WERI-Rb-1 (cell line): ENCODE measurements around the gene ABCD1.
"Not testable (repeated sequence)": the region's sequence is repeated elsewhere in the genome, so short reads cannot be mapped to it uniquely, and the experiment has no call there.

Experiments used
- DNase-seq: peaks from one replicate; pipeline ENCODE4 v3.0.0-alpha.2; 2020
- H3K27ac ChIP-seq: fragments of 250-450 bp; sonication (Bioruptor Pico); 2 replicates; pipeline ENCODE4 v1.5.1; 2020; ENCODE audit warnings: mild to moderate bottlenecking, moderate library complexity
- H3K27me3 ChIP-seq: fragments of 250-450 bp; sonication (Bioruptor Pico); 2 replicates; pipeline ENCODE4 v1.5.1; 2021; ENCODE audit warnings: mild to moderate bottlenecking, low read depth, moderate library complexity; ENCODE audit not compliant: insufficient read depth, severe bottlenecking
- H3K36me3 ChIP-seq: fragments of 250-450 bp; sonication (Bioruptor Pico); 2 replicates; pipeline ENCODE4 v1.5.1; 2020; ENCODE audit warnings: mild to moderate bottlenecking, moderate library complexity
- H3K4me3 ChIP-seq: 2 replicates; pipeline ENCODE4 v1.5.1; 2011; ENCODE audit warnings: low read depth, mild to moderate bottlenecking, control low read depth, low read length
- H3K9me3 ChIP-seq: fragments of 250-450 bp; sonication (Bioruptor Pico); 2 replicates; pipeline ENCODE4 v1.5.1; 2021; ENCODE audit warnings: mild to moderate bottlenecking, moderate library complexity; ENCODE audit not compliant: severe bottlenecking
- CTCF ChIP-seq: IDR thresholded peaks from 2 replicates; pipeline ENCODE4 v1.5.1; 2011; ENCODE audit warnings: low read depth, mild to moderate bottlenecking, control low read depth, inconsistent platforms, low read length

ABCD1 gene

DNA sequence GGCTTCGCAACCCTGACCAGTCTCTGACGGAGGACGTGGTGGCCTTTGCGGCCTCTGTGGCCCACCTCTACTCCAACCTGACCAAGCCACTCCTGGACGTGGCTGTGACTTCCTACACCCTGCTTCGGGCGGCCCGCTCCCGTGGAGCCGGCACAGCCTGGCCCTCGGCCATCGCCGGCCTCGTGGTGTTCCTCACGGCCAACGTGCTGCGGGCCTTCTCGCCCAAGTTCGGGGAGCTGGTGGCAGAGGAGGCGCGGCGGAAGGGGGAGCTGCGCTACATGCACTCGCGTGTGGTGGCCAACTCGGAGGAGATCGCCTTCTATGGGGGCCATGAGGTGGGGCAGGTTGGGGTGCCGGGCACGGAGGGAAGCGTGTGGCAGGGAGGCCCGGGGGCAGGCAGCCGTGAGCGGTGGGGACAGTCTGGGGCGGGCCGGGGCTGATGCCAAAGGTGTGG is 1.2 kb downstream of the ABCD1 start:
- H3K27me3 ChIP-seq: peaks cover 10% of the 10 kb centered on the region
- peak overlapping the region; percentile 89 for H3K27ac ChIP-seq
- H3K36me3 ChIP-seq: peaks cover 31% of the 10 kb centered on the region
- TF ChIP-seq CTCF: no peak
- no peak overlapping the region for H3K4me3 ChIP-seq
- no peaks in the 10 kb centered on the region for H3K9me3 ChIP-seq
- no peak for DNase-seq

DNA sequence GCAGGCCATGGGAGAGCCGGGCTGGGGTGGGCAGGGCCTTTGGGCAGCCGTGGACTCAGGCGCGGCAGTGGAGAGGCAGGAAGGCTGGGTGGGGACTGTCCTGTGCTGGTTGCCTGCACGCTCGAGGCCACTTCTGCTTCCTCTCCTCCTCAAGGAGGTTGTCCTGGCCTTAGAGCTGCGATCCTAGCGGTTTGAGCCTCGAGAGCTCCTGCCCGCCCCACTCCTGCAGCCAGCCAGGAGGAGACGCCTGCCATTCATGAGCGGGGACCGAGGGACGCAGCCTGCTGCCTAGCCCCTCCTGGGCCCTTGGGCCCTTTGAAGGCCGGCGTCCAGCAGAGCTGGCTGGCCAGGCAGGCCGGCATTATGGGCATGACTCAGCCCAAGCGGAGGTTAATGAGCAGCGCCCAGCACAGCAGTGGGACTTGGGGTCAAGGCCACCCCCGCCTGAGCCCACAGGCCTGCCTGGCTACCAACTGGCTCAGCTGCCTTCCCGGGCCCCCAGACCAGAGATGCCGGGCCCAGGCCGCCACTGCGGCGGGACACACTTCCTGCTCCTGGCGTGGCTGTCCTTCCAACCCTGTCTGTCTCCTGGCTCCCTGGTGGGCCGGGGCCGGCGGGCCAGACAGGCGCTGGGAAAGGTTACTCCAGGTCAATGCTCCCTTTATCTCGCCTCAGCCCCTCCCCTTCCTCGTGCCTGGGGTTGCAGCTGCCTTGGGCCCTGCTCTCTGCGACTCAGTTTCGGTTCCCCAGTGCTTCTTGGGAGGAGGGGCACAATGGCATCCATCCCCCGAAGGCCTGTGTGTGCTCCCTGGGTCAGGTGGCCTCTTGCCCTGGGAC is 1.8 kb downstream of the ABCD1 start:
- H3K27me3 ChIP-seq: peaks cover 10% of the 10 kb centered on the region
- no peak for TF ChIP-seq CTCF
- peak overlapping the region; percentile 89 for H3K27ac ChIP-seq
- peak overlapping the region; percentile 29 for H3K4me3 ChIP-seq
- H3K36me3 ChIP-seq: peaks cover 29% of the 10 kb centered on the region
- peak; percentile 90 for DNase-seq
- no peaks in the 10 kb centered on the region for H3K9me3 ChIP-seq

DNA sequence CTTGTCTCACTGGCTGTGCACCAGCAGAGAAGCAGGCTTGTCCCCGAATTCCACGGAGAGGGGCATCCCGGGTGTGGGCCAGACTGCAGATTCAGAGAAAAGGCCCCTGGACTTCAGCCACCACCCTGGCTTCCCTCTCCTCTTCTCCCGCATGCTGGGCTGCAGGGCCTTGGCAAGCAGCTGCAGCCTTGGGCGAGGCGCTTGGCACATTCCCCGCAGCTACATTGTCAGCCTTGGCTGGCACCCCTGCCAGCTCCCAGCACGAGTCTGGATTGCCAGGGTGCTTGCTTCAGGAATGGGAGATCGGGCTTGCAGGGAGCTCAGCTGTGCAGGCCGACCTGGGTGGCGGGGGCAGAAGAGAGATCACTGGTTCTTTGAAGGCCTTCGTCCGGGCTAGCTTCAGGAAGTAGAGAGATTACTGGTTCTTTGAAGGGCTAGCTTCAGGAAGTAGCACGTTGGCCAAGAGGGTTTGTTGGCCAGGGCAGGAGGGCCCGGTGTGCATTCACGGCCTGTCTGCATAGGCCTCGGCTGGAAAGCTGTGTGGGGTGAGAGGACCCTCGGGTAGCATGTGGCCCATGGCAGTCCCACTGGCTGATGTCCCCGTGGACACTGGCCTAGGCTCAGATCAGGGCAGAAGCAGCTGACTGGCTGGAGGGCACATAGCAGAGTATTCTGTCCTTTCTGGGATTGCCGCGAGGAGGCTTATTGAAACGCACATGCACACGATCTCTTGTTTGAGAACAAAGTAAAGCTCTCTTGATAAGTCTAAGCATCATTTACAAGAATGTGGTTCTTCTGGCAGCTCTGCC is 2.7 kb downstream of the ABCD1 start:
- Histone ChIP-seq H3K36me3 (peaks cover 29% of the 10 kb centered on the region), H3K4me3 (peak overlapping the region; percentile 29), H3K9me3 (no peaks in the 10 kb centered on the region), H3K27ac (peak overlapping the region; percentile 89), H3K27me3 (peaks cover 10% of the 10 kb centered on the region)
- TF ChIP-seq CTCF: no peak
- no peak for DNase-seq

- Histone ChIP-seq H3K9me3 (no peaks in the 10 kb centered on the region), H3K27me3 (peaks cover 10% of the 10 kb centered on the region), H3K4me3 (no peak overlapping the region), H3K36me3 (peaks cover 22% of the 10 kb centered on the region), H3K27ac (no peak overlapping the region; the same call in 1 of the 2 replicates)
- peak; percentile 49 for TF ChIP-seq CTCF
- no peak for DNase-seq
Measured at GRCh38 chrX:153728095-153728494, 3.4 kb downstream of the ABCD1 start.

DNA sequence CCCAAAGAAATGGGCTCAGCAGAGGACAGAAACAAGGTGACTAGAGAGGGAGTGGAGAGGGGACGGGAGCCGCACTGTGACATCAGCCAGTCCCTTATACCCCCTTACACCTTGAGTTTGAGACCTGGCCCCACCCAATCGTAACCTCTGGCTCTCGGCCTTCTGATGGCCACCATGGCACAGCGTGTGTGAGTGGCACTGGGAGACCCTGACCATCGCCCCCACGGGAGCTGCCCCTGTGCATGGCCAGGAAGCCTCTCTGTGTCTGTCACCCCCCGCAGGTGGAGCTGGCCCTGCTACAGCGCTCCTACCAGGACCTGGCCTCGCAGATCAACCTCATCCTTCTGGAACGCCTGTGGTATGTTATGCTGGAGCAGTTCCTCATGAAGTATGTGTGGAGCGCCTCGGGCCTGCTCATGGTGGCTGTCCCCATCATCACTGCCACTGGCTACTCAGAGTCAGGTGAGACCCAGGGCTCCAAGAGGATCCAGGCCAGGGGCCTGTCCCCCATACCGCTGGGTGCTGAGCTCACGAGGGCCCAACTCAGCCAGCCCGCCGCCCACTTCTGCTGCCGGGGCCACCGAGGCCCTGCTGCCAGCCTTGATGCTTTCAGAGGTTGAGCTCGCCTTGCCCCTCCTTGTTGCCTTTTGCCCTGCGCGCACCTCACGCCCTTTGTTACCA is 4.4 kb downstream of the ABCD1 start:
- Histone ChIP-seq H3K9me3 (no peaks in the 10 kb centered on the region), H3K27me3 (peaks cover 13% of the 10 kb centered on the region), H3K27ac (no peak overlapping the region), H3K36me3 (peaks cover 21% of the 10 kb centered on the region), H3K4me3 (no peak overlapping the region)
- TF ChIP-seq CTCF: no peak
- no peak for DNase-seq

DNA sequence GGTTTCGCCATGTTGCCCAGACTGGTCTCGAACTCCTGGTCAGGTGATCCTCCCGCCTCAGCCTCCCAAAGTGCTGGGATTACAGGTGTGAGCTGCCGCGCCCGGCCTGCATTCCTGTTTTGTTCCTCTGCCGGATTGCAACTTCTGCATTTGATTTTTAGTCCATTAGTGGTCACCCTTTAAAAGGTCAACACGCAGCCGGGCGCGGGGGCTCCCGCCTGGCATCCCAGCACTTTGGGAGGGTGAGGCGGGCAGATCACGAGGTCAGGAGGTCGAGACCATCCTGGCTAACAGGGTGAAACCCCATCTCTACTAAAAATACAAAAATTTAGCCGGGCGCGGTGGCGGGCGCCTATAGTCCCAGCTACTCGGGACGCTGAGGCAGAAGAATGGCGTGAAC is 5.5 kb downstream of the ABCD1 start:
- H3K36me3 ChIP-seq: peaks cover 21% of the 10 kb centered on the region
- DNase-seq, H3K27ac ChIP-seq, H3K4me3 ChIP-seq, H3K27me3 ChIP-seq, H3K9me3 ChIP-seq: not testable (repeated sequence)
